Hematopoietic multipotent progenitor cell treated with erythropoietin and hydrocortisone succinate and interleukin-3 and kit ligand, for 4 days (in vitro differentiated cells): Measurements from ENCODE around the gene NMT2.

Experiments used
- DNase-seq: peaks from one replicate; pipeline ENCODE4 v3.0.0-alpha.2; 2015

NMT2 gene

GRCh38 chr10:15140698-15141097 lies 27.8 kb downstream of the NMT2 start:
- DNase-seq, result no peak

- no peak for DNase-seq
These were observed 30.9 kb downstream of the NMT2 start for GRCh38 chr10:15137636-15138035.

- DNase-seq, result no peak
These were observed 31.5 kb downstream of the NMT2 start for GRCh38 chr10:15137036-15137359.

GRCh38 chr10:15136129-15137035 lies 32.1 kb downstream of the NMT2 start:
- no peak for DNase-seq

GRCh38 chr10:15131330-15131729 lies 37.2 kb downstream of the NMT2 start:
- no peak for DNase-seq

- no peak for DNase-seq
These were observed 43.6 kb downstream of the NMT2 start for GRCh38 chr10:15124908-15125307.

GRCh38 chr10:15124190-15124589 lies 44.3 kb downstream of the NMT2 start:
- no peak for DNase-seq

- DNase-seq, result peak; percentile 13
These were observed 44.7 kb downstream of the NMT2 start for GRCh38 chr10:15123749-15124184.

GRCh38 chr10:15122477-15123030 lies 45.9 kb downstream of the NMT2 start:
- DNase-seq, result no peak

GRCh38 chr10:15121707-15122106 lies 46.8 kb downstream of the NMT2 start:
- no peak for DNase-seq

- no peak for DNase-seq
These were observed 48.0 kb downstream of the NMT2 start for GRCh38 chr10:15120523-15120922.

- DNase-seq, result peak; percentile 58
These were observed 49.9 kb downstream of the NMT2 start for GRCh38 chr10:15118615-15119014.

GRCh38 chr10:15116225-15116624 lies 52.3 kb downstream of the NMT2 start:
- no peak for DNase-seq

GRCh38 chr10:15113766-15114165 lies 54.7 kb downstream of the NMT2 start:
- no peak for DNase-seq

GRCh38 chr10:15112657-15113056 lies 55.8 kb downstream of the NMT2 start:
- DNase-seq, result peak; percentile 37

- DNase-seq, result peak; percentile 84
These were observed 62.0 kb downstream of the NMT2 start for GRCh38 chr10:15106352-15107013.

GRCh38 chr10:15103513-15103912 lies 65.0 kb downstream of the NMT2 start:
- no peak for DNase-seq

GRCh38 chr10:15099886-15100285 lies 68.6 kb downstream of the NMT2 start:
- no peak for DNase-seq

GRCh38 chr10:15097011-15097812 lies 71.3 kb downstream of the NMT2 start, which contains the start of gene RPP38:
Gene RPP38 (plus strand): TSS chr10:15097355. CDS start chr10:15103315, 5,960 bp downstream.
- peak; percentile 98 for DNase-seq

GRCh38 chr10:15096661-15097010 lies 71.9 kb downstream of the NMT2 start:
- DNase-seq, result no peak

GRCh38 chr10:15092855-15093408 lies 75.6 kb downstream of the NMT2 start:
- no peak for DNase-seq

- DNase-seq, result no peak
These were observed 77.1 kb downstream of the NMT2 start for GRCh38 chr10:15091418-15091817.
